Stimulated activated naive CD4-positive, alpha-beta T cell (primary cell): Measurements from ENCODE around the gene UBA7.

Experiments
- DNase-seq, 6 experiments: peaks; one replicate each; lab custom pipeline; 2025; lab: John Stamatoyannopoulos, UW

UBA7 gene

GRCh38 chr3:49805897-49806701 lies 7.7 kb downstream of the UBA7 start:
- peak in 2 of 6 experiments; percentile 22 to 37 for DNase-seq

- peak in 1 of 6 experiments; percentile 7 for DNase-seq
These were observed 8.4 kb downstream of the UBA7 start for GRCh38 chr3:49805367-49805782.

GRCh38 chr3:49804141-49805041 lies 9.4 kb downstream of the UBA7 start:
- no peak for DNase-seq

- peak; percentile 38 to 62 (median 60) for DNase-seq
These were observed 10.2 kb downstream of the UBA7 start for GRCh38 chr3:49803465-49804140.

GRCh38 chr3:49802719-49803464 lies 10.9 kb downstream of the UBA7 start, which contains the start of gene INKA1:
TSS of gene INKA1 (plus strand) at chr3:49803261. CDS start at chr3:49803393, 132 bp downstream.
- DNase-seq = peak; percentile 78 to 91 (median 82)

GRCh38 chr3:49801160-49801559 lies 12.6 kb downstream of the UBA7 start:
- DNase-seq = no peak

GRCh38 chr3:49799761-49800160 lies 14.0 kb downstream of the UBA7 start, which contains the start of gene CDHR4:
TSS of gene CDHR4 (minus strand) at chr3:49799873. CDS start at chr3:49799812, 61 bp downstream.
- DNase-seq = no peak

GRCh38 chr3:49799105-49799504 lies 14.6 kb downstream of the UBA7 start:
- no peak for DNase-seq

- DNase-seq = no peak
These were observed 18.5 kb downstream of the UBA7 start for GRCh38 chr3:49794926-49795905.

- DNase-seq = no peak
These were observed 19.3 kb downstream of the UBA7 start for GRCh38 chr3:49794431-49794830.

GRCh38 chr3:49793486-49794085 lies 20.2 kb downstream of the UBA7 start:
- no peak for DNase-seq

GRCh38 chr3:49792371-49793150 lies 21.2 kb downstream of the UBA7 start:
- no peak for DNase-seq

GRCh38 chr3:49791571-49791970 lies 22.2 kb downstream of the UBA7 start:
- DNase-seq = no peak

GRCh38 chr3:49790626-49791411 lies 22.9 kb downstream of the UBA7 start:
- DNase-seq = no peak

- DNase-seq = no peak
These were observed 25.7 kb downstream of the UBA7 start for GRCh38 chr3:49788056-49788455.

GRCh38 chr3:49787536-49787935 lies 26.2 kb downstream of the UBA7 start:
- DNase-seq = no peak

- no peak for DNase-seq
These were observed 26.6 kb downstream of the UBA7 start for GRCh38 chr3:49787182-49787464.
